OCI-M2 (cell line): Measurements from ENCODE around the gene CCDC61.

Experiments used
- DNase-seq: peaks from one replicate; lab custom pipeline; 2025; ENCODE audit not compliant: unreplicated experiment; lab: John Stamatoyannopoulos, UW

The CCDC61 gene

DNA sequence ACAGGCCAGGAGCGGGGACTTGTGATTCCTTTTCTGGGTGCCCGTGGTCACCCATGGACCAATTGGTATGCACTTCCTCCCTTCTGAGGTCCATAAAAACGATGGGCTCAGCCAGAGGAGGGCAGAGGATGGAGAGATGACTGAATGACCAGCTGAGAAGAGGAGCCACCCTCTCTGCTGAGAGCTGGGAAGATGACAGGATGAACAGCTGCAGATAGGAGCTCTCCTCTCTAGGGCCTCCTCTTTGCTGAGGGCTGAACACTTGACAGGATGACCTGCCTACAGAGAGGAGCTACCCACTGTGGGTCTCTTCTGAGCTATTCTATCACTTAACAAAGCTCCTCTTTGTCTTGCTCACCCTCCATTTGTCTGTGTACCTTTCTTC, 41.5 kb downstream of the CCDC61 start:
- DNase-seq, result no peak

DNA sequence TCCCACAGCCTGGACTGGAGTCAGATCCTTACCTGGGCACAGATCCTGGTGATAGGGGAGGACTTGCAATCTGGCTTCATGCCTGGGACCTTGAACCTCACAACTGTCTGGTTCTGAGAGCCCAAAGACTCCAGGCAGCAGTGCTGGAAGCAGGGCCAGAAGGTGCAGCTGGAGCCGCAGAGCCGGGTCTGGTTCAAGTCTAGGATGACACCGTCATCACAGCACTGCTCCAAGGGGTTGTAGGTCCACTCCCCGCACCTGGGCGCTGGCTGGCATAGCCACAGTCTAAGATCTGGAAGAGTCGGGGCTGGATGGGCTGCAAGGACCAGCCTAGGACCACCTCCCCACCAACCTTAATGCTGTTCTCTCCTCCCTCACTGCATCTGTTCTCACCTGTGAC, 44.9 kb downstream of the CCDC61 start:
- no peak for DNase-seq

DNA sequence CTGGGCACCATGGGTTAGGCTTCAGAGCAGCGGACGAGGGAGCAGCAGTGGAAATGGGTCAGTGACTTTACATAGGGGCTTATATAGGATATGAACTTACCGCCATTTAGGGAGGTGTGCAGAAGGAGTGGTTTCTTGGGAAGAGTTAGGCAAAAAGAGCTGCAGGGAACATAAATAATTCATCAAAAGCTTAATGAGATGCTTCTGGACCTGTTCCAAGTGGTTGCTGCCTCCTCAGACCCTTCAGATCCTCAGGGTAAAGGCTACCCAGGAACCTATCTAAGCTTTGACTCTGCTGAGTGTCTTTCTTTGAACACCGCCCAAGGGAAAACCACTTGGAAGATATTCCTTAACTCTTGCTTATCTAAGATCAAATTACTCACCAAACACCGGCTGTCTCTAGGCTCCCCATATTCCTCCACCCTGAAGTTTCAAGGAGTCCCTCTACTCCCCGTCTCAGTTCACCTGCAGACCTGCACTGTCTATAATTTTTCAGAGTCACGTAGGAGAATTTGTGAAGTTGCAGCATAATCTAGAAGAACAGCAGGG, 45.8 kb downstream of the CCDC61 start, which contains the start of gene IGFL4:
Gene IGFL4 (minus strand): TSS at position 51 of the 549 bp plus-strand sequence. CDS start 40 bp downstream, at position 11.
- DNase-seq, result no peak

DNA sequence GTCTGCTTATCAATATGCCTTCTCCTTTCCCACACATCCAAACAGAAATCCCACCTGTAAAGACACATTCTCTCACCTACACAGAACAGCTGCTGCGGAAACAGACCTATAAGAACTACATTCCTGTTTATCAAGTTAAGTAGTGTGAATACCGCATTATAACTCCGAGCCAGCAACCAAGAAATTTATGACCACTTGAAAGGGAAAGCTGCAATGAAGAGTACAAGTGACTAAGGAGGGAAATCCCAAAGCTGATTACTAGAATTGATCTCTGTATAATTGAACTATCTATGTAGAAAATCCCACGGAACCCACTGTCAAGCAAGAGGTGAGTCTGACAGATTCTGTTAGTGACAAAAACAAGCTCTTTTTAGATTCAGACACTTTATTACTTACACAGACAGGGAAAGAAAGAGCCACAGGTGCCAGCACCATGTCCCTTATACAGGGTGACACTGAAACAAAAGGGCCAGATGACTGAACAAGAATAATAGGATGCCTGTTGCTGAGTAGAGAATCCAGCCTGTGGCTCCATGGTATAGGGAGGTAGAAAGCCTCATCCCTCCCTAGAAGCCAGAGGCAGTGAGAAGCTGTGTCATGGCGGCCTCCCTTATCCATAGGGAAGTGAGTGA, 47.1 kb downstream of the CCDC61 start:
- no peak for DNase-seq

DNA sequence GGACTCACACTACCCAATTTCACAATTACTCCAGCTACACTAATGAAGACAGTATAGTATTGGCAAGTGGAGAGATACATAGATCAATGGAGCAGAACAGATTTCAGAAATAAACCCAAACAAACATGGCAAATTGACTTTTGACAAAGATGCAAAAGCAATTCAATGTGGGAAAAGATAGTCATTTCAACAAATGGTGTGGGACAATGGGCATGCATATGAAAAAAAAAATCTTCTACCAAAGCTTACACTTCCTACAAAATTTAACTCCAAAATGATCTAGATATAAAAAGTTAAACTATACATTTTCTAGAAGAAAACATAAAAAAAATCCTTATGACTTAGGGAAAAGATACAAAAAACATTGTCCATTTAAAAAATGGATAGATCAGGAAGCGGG, 48.3 kb downstream of the CCDC61 start:
- DNase-seq, result no peak

DNA sequence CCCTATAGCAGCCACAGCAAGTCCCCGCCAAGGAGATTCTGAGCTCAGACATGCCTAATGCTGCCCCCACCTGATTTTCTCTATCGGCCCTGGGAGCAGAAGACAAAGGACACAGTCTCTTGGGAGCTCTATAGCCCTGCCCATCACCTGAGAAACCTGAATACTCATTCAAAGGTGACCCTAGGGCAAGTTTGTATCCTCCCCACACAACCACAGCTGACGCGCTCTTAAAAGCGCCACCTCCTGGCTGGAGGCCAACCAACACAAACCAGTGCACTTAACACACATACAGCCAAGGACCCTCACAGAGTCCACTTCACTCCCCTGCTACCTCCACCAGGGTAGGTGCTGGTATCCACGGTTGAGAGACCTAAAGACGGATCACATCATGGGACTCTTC, 54.3 kb downstream of the CCDC61 start:
- no peak for DNase-seq

DNA sequence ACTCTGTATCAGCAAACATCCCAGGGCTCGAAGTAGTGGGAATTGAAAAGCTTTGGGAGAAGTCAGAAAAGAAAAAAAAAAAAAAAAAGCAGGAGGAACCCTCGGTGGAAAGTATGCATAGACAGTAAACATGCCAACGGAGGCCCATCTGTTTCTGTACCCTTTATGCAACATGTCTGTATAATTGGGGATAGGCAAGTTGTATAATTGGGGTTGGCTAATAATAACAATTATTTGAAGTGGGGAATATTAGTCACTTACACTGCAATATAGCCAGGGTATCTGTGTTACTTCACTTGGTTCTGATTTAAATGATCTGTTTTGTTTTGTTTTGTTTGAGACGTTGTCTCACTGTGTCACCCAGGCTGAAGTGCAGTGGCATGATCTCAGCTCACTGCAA, 57.6 kb downstream of the CCDC61 start:
- DNase-seq, result no peak

DNA sequence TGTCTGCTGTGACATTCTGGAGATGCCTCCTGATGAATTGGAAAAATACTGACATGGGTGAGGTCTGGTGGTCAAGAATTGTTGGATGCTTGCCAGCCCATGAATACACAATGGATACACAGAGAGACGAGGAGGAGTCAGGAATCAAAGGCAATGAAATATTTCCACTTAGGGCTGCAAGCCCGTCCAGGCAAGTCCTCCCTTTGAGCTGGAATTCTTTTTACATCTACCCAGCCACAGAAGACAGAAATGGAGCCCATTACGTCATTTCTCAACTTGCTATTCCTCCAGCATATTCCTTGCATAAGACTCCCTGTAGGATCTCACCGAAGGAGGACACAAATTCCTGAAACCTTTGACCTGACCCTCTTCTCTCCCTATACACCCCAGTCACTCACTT, 61.3 kb downstream of the CCDC61 start:
- DNase-seq, result no peak

DNA sequence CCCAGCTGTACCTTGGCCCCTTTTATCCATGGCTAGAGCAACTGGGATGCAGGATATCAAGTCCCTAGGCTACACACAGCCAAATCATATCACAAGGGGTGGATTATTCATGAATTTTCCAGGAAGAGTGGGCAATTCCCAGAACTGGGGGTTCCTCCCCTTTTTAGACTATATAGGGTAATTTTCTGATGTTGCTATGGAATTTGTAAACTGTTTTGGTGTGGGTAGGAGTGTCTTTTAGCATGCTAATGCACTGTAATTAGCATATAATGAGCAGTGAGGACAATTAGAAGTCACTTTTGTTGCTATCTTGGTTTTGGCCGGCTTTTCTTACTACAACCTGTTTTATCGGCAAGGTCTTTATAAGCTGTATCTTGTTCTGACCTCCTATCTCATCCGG, 63.5 kb downstream of the CCDC61 start:
- DNase-seq, result no peak

DNA sequence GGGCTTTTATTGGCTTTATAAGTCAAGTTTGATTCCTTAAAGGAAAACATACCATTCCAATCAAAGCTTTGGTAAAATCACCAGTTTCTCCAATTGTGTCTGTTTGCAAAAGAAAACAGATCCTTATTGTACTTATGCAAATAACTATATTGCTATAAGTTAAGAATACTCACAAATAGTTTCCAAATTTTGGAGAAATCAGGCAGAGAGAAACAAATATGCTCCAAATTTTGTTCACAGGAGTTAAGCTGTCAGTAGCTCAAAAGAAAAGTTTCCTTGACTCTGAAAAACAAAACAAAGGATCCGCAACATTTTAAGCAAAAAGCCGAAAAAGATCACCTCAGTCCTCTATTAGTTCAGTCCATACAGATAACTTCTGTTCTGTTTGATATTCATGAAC, 64.7 kb downstream of the CCDC61 start:
- DNase-seq, result no peak

DNA sequence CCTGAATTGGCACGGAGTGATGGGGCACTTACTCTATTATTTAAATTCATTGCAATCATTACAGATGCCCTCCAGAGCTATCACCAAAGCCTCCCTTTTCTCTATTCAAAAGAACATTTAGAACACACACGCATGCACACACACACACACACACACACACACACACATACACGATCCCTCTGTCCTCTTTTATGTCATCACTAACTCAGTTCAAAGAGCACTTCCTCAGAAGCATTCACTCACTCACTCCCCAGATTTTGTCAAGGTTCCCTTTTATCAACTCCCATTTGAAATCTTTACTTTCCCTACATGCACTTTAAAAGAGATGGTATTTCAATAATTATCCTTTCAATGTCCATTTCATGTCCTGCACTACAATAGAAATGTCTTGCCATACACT, 67.9 kb downstream of the CCDC61 start:
- no peak for DNase-seq

DNA sequence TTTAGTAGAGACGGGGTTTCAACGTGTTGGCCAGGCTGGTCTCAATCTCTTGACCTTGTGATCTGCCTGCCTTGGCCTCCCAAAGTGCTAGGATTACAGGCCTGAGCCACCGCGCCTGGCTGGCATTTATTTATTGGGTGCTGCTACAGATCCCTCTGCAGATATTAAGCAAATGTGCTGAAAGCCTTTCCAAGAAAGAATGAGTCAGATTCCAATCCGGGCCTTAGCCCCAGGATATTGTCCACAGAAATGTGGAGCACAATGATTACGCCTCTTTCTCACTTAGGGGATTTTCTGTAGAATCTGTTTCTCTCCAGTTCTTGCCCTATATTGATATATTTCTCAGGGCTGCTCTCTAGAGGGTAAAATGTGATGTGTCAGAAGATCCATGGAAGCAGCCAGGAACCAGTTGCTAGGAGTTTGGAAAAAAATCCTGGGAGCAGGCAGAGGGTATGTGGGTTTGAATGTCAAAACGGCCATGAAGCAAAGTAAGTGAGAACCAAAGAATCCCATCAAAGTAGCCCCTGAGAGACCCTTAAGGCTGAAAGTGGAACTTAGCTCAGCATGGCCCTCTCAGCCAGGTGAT, 70.3 kb downstream of the CCDC61 start:
- DNase-seq, result no peak

DNA sequence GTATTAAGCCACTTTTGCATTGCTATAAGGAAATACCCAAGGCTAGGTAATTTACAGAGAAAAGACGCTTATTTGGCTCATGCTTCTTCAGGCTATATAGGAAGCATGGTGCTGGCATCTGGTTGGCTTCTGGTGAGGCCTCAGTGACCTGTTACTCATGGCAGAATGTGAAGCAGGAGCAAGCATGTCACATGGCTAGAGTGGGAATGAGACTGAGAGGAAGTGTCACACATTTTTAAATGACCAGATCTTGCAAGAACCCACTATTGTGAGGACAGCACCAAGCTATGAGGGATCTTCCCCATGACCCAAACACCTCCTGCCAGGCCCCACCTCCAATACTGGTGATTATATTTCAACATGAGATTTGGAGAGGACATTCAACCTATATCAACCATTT, 71.2 kb downstream of the CCDC61 start:
- DNase-seq, result no peak

DNA sequence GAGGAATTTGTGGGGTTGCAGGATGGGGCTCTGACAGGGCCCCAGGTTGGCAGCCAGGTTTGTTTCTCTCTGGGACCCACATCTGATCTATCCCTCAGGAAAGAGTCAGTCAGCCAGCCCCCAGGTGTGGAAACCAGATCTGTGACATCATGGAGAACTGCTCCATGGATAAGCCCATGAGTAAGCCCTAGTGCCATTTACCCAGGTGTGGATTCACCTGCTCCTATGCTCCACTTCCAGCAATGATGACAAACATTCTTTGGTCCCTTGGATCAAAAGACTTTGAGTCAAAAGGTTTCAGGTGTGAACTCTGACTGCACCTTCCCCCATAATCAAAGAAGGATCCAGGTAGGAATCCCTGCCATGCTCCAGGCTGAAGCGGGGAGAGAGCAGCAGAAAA, 72.4 kb downstream of the CCDC61 start:
- no peak for DNase-seq
